MV-4-11 (cell line): ENCODE data around the gene CIITA.

Experiments used
- DNase-seq: peaks from one replicate; lab custom pipeline; 2025; lab: John Stamatoyannopoulos, UW

The CIITA gene

DNA sequence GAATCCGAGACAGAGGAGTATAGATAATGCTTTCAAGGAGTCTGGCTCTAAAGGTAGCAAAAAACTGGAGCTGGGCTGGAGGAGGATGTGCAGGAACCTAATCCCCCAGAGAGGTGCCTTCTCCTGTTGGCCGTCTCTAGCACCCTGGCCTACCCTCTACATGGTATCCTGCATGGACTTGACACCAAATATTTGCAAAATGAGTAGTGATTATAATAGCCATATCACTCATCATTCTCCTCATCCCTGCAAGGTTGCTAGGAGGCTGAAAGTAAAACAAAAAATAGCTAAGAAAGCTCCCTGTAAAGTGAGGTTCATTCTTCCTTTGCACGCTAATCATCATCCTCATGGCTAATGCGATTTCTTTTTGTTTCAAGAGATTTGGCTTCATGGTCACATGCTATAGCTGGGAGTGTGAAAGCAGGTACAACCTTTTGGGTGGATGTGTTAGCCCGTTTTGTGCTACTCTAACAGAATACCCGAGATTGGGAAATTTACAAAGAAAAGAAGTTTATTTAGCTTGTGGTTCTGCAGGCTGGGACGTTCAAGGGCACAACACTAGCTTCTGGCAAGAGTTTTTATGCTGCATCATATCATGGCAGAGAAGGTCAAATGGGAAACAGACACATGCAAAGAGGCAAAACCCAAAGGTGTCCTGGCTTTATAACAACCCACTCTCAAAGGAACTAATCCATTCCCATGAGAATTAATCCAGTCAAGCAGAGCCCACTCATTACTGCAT, 27.1 kb upstream of the CIITA start:
- no peak for DNase-seq

DNA sequence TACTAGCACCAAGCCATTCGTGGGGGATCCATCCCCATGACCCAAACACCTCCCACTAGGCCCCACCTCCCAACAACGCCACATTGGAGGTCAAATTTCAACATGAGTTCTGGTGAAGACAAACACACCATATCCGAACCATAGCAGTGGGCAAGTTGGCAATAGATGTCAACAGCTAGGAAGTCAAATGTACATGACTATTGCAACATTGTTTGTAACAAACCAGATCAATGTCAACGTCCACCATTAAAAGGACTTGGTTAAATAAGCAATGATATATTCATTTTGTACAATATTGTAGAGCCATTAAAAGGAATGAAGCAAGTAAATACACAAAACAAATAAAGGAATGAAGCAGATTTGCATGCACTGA, 26.5 kb upstream of the CIITA start:
- no peak for DNase-seq

DNA sequence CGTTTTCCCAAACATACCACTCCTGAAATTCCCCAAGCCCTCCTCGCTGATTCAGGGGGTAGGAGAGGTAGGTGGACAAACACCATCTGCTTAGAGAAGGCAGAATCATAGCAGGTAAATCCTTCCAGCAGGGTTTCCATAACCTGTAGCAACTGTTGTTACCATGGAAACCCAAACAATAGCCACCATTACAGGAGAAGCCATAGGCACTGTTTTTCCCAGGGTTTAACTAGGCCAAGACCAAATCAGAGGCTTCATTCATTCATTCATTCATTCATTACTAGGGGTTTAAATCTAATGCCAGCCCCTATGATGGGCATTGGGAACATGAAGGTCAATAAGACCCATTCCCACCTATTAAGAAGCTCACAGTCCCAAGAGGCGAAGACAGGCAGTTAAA, 25.5 kb upstream of the CIITA start:
- DNase-seq: no peak

DNA sequence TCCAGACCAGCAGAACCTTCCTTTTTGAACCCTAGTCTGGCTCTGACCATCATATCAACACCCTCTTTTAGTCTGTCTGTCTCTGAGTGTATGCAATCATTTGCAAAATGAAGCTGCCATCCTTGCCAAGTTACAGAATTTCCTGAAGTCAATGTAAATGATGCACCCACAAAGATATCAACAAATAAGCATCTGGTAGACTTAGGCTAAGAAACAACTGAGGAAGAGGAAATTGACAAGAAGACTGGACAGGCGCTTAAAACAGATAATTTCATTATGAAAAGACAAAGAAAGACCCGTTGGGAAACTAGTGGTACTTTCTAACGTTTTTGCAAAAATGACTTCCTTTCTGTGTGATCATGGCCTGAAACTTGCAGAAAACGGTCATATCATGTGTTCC, 24.7 kb upstream of the CIITA start:
- peak; percentile 23 for DNase-seq

DNA sequence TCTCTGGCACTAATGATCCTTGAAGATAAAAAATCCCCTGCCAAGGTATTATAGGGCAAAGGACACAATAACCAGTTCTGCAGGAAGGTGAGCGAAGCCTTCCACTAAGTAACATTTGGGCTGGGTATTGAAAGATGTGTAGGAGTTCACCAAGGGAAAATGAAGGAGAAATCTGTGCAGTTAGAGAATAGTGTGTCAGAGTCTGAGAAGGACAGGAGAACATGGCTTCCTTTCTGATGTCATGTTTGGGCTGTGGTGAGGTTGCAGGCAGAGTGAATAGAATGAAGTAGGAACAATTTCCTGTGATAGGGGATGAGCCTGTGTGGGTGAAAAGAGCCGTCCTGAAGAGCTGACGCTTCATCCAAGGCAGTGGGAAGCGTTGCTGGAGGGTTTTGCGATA, 24.1 kb upstream of the CIITA start:
- no peak for DNase-seq

DNA sequence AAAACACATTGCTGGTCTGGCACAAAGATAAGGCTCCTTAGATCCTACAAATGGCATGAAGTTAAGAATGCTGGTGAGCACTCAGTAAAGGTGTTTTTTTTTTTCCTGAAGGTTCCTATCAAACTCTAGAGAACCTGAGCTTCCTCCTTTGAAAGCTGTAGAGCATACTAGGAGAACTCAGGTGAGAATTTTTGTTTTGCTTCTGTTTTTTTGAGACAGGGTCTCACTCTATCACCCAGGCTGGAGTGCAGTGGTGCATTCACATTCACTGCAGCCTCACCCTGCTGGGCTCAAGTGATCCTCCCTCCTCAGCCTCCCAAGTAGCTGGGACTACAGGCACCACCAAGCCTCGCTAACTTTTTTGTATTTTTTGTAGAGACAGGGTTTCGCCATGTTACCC, 21.0 kb upstream of the CIITA start:
- no peak for DNase-seq

DNA sequence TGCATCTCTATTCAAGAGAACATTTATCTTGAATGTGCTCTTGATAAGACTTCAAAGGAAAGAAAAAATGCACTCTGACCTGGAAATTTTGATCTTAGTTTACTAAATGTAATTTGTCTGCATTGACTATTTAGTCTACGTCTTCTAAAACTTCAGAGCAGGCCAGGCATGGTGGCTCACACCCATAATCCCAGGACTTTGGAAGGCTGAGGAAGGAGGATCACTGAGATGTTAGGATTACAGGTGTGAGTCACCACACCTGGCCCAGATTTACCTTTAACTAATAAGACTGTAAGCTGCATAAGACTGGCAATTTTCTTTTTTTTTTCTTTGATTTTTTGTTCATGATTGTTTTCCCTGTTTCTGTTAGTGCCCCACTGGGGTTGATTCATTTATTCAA, 18.8 kb upstream of the CIITA start:
- DNase-seq: no peak

DNA sequence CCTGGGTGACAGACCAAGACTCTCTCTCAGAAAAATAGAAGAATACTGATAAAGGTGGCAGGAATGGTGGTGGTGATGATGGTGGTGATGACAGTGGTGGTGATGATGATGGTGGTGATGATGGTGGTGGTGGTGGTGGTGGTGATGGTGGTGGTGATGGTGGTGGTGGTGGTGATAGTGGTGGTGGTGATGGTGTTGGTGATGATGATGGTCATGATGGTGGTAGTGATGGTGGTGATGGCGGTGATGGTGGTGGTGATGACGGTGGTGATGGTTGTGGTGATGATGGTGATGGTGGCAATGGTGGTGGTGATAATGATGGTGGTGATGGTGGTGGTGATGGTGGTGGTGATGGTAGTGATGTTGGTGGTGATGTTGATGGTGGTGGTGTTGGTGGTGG, 18.0 kb upstream of the CIITA start:
- DNase-seq: no peak

DNA sequence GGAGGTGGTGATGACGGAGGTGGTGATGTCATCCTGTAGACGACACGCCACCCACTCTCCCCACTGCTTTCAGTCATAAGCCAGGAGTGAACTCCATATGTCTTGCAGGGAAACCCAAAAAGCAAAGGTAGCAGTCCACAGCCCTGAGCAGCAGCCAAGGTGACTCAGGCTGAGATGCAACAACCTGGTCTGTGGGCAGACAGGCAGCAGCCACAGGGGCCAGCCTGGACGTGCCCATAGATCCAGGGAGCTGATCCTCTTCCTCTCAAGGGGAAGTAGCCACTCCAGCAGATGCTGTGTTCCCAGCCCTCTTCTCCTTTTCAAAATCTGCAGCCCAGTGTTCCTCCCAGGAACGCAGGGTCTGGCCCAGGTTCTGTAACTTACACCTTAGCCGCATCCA, 17.3 kb upstream of the CIITA start:
- DNase-seq: no peak

DNA sequence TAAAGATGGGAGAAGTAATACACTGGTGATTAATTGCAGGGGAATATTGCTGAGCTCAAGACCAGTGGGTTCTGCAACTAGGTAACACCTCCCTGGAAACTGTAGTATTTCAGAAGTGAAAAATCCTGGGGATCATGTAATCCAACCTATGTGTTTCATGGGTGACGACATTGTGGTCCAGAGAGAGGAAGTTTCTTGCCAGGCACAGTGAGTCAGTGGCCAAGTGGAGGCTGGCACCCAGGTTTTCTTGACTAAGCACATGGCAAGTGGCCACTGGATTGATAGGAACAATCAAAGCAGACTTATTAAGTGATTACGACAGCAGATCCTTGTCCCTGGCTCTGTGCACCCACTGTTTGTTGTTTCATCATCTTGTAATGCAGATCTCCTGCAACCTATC, 14.6 kb upstream of the CIITA start:
- peak; percentile 92 for DNase-seq

DNA sequence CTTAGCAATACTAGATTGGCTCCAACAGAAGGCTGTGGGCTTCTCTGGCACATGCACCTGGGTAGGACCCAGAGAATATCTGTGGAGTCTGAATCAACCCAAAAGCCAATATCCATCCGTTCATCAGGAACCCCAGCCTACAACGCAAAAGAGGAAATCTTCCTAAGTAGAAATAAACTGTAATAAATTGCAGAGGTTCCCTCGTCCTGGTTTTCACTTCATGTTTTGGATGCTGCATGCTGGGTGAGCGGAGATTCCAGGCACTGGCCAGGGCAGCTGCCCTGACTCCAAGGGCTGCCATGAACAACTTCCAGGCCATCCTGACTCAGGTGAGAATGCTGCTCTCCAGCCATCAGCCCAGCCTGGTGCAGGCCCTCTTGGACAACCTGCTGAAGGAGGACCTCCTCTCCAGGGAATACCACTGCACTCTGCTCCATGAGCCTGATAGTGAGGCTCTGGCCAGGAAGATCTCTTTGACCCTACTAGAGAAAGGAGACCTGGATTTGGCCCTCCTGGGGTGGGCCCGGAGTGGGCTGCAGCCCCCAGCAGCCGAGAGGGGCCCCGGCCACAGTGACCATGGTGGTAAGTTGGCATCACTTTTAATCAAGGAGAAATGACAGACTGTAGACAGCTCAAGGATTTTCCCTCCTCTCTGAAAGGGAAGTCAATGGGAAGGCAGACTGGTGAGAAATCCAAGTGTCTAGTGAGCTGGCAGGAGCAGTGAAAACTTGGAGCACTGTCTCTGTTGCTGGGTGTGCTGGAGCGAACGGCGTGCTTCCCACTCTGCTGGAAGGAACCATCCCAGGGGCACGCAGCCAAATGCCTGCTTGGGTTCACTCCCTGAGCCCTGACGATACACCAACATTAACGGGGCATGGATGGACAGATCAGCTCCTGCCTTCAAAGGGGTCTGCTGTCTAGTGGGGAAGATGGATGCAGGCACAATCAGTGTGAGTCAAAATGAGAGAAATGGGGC, 10.7 kb upstream of the CIITA start:
- no peak for DNase-seq

DNA sequence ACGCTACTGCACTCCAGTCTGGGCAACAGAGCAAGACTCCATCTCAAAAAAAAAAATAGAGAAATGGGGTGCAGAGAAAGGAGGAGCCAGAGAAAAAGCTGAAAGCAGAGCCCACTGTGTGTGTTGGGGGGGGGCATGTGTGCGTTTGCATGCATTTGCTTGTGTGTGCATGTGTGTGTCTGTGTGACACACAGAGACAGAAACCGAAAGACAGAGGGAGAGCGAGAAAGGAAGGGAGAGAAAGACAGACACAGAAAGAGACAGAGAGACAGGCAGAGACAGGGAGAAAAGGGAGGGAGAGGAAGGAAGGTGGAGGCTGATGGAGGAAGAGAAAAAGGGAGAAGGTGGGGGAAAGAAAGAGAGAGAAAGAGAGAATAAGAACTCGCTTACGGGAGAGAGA, 9.8 kb upstream of the CIITA start:
- DNase-seq: no peak

DNA sequence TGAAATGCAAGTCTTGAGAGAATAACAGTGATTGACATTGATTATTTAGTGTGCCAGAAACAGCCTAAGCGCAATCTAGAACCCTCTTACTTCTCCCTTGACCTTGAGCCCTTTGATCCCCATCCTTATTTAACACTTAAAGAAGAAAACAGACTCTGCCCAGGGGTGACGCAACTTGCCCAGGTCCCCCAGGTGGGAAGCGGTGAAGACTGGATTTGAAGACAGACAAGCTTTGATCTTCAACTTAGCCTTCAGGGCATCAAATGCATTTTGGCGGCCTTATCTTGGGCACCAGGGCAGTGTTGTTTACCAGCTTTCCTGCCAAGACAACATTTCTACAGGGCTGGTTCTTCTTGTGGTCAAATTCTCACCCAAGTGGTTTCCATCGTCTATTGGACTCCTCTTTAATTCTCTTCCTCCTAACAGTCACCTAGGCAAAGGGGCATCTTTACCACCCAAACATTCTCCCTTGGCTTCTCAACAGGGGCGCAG, 8.9 kb upstream of the CIITA start:
- DNase-seq: no peak

DNA sequence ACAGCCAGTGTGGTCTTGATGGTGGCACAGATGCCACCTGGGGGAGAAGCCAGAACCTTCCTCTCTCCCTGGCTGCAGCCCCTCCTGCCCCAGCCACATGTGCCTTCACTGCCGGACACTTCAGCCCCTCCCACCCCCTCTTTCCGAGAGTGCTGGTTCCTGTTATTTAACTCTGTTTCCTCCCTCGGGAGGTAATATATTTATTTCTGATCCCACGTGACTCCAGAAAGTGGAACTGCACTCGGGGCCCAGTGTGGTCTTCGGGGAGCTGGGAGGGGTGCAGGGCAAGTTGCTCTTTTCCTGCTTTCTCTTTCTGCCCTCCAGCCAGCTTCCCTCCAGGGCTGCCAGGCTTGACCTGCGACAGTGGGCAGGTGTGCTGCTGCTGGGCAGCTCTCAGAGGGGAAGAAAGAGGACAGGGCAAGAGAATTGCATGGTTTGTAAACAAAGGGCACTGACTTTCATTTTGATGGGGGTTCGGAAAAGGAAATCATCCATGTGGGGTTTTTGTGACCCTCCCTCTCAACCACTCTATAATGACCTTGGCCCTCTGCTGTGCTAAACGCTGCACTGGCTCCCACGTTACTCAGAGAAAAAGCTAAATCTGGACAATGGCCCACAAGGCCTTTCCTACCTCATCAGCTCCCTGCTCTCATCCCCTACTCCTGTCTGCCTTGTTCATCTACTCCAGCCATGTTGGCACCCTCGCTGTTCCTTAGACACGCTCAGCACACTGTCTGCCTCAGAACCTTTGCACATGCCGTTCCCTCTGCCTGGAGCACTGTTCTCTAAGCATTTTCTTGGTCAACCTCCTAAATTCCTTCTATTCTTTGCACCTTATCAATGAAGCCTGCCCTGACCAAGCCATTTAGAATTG, 8.2 kb upstream of the CIITA start:
- peak; percentile 86 for DNase-seq

DNA sequence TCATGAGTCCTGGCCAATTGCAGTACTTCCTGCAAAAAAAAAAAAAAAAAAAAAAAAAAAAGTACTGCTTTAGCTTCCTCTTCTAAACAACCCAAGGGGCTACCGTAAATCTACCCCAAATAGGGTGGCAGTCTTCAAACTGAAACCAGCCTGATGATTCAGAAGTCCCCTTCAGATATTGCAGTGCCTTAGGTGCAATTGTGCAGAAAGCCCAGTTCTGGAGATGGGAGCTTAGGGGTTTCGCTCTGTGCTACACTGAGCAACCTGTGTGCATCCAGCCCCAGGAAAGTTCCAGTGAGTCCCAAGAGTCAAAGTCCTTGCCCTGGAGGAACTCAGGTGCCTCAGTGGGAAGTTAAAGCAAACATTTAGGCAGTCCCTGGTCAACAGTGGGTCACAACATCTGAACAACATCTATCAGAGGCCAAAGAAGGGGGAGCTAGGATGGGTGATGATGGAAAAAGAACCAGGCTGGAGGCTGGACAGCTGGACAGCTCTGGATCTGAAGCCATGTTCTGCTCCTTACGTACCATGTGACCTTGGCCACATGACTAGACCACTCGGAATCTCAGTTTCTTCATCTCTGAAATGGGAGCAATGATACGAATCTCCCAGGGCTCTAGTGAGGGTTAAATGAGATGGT, 6.7 kb upstream of the CIITA start:
- peak; percentile 80 for DNase-seq

DNA sequence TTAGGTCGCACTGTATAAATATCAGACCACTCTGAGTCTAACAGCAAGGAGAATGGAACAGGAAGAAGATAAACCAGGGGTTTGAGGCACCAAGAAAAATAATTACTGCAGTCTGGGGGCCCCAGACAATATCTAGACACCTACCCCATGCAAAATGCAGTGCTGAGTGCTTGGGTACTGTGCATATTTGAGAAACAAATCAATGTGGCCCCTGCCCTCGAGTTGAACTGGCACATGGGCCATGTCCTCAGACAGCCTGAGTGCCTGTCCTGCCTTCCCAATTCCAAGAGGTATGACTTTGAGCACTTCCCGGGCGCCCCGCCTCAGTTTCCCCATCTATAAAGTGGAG, 6.2 kb upstream of the CIITA start:
- no peak for DNase-seq

DNA sequence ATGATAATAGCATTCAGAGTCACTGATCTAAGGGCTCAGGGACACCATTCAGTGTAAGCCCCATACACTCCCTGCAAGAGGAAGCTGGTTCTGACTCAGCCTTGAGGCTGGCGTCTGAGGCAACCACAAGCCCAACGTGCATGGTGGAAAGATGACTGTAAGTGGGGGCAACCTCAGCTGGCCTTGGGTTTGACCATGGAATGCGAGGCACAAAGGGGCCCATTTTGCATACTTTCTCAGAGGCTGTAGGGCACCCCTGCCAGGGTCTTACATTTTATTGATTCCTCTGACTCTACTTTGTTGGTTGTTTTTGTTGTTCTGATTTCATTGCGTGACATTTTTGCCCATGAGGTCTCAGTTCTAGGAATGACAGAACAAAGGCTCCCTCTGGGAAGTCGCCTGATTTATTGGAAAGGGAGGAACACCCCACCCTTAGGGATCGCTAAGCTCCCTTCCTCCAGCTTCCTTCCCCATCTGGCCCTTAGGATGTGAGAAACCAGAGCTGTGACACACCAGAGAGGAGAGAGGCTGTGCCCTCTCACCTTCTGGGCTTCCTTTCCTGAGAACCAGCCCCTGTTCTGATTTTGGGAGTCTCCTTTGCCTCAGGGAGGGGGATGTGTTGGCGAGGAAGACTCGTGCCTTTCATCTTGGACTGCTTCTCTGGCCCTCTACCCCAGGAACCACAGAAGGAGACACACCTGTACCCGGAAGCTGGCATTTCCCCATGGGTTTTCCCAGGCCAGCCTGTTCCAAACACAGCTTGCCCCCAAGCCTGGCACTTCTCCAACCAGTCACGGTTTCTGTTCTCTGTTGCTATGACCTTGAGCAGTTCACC, 5.6 kb upstream of the CIITA start:
- DNase-seq: peak; percentile 95

DNA sequence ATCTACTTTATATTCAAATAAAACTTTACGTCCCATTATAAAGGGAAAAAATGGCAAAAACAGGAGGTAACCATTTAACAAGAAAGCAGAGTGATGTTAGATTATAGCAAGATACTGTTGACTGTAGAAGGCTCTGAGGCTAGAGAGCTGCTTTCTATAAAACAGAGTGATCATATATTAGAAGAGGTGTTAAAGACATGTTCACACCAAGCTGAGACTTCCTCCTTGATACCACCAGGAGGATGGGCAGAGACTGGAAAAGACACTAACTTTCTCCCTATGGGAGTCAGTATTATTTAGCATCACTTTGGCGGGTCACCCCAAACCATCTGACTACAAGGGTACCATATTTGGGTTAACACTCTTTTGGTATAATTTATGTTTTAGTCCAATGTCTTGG, 687 bp upstream of the CIITA start:
- DNase-seq: no peak

DNA sequence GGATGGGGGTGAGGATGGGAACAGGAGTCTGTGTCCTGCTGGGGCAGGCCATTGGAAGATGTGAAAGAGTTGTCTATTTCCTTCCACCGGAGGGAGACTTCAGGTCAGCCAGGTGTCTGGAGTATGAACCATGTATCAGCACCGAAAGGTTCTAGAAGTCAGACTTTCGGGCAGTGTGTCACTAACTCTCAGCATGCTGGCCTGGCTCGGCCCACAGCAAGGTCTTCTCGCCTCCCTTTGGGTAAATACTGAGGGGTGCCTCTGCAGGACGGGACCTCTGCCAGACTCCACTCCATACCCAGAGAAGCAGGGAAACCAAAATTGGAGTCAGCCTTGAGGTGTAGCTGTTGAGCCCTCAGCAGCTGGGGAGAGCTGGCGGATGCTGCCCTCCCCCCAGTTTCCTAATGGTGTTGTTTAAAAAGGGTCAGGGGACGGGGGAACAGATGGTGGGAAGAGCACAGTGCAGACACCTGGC, 507 bp downstream of the CIITA start:
- no peak for DNase-seq

DNA sequence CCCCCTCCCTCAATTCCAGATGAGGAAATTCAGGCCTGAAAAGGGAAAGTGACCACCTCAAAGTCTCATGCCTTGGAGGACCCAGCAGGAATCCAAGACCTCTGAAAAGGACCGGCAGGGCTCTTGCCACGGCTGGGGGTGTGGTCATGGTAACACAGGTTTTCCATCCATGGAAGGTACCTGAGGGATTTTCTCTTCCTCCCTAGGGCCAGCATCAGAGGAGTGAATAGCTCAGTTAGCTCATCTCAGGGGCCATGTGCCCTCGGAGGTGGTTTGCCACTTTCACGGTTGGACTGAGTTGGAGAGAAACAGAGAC, 1.3 kb downstream of the CIITA start:
- no peak for DNase-seq
